HepG2 (cell line): ENCODE measurements around the gene MT1G. TPM values are rescaled to one million over a fixed set of nuclear protein-coding genes. Genes with fewer than 3 reads are reported as not detected.
A peak's percentile ranks its signal among the peaks of the same experiment; 100 is the strongest.

Source experiments
- ATF2 ChIP-seq: sonication (generic); formaldehyde crosslinking; IDR thresholded peaks from 2 replicates; pipeline ENCODE4 v1.4.0; 2020; ENCODE audit warnings: missing genetic modification reagents
- ESRRA ChIP-seq: sonication (generic); formaldehyde crosslinking; IDR thresholded peaks from 2 replicates; pipeline ENCODE4 v1.5.1; 2020; ENCODE audit warnings: mild to moderate bottlenecking, low read depth, missing genetic modification reagents
- FOXA1 ChIP-seq, 2 experiments: fragments of 450-650 bp in 1 of 2; sonication (generic) in 1 of 2; formaldehyde crosslinking in 1 of 2; IDR thresholded peaks; 2 replicates each; pipeline versions ENCODE4 v1.4.0 to v1.6.1; 2016 to 2020; ENCODE audit warnings: missing genetic modification reagents in 1 of 2
- GABPA ChIP-seq, 2 experiments: IDR thresholded peaks; 2 replicates each; pipeline ENCODE4 v1.6.1; 2011 to 2016; ENCODE audit warnings: low read depth in 2 of 2, low read length in 1 of 2, missing biosample characterization in 1 of 2, missing genetic modification characterization in 1 of 2
- HOMEZ ChIP-seq: IDR thresholded peaks from 2 replicates; pipeline ENCODE4 v1.6.1; 2016; ENCODE audit warnings: low read depth
- JDP2 ChIP-seq: sonication (generic); formaldehyde crosslinking; IDR thresholded peaks from 2 replicates; pipeline ENCODE4 v1.8.1; 2022; ENCODE audit warnings: missing genetic modification reagents, borderline replicate concordance
- KAT2B ChIP-seq: fragments of 150-350 bp; IDR thresholded peaks from 2 replicates; pipeline ENCODE4 v1.6.1; 2014; ENCODE audit warnings: low read depth, low read length, borderline replicate concordance
- MNT ChIP-seq: fragments of 450-650 bp; IDR thresholded peaks from 2 replicates; pipeline ENCODE4 v1.6.1; 2016
- RFX5 ChIP-seq: IDR thresholded peaks from 2 replicates; pipeline ENCODE4 v1.6.1; 2011; ENCODE audit warnings: low read depth, low read length, improper control_type of control experiment
- STAG1 ChIP-seq: sonication (generic); formaldehyde crosslinking; IDR thresholded peaks from 2 replicates; pipeline ENCODE4 v1.4.0; 2020; ENCODE audit warnings: missing genetic modification reagents
- TMF1 ChIP-seq: sonication (generic); formaldehyde crosslinking; IDR thresholded peaks from 2 replicates; pipeline ENCODE4 v1.8.1; 2022; ENCODE audit warnings: low read depth, missing genetic modification reagents
- U2AF1 ChIP-seq: fragments of 200-400 bp; formaldehyde crosslinking; optimal IDR thresholded peaks from 2 replicates; pipeline ENCODE3; 2017; ENCODE audit warnings: mild to moderate bottlenecking, low read depth, low read length
- XBP1 ChIP-seq: sonication (generic); formaldehyde crosslinking; IDR thresholded peaks from 2 replicates; pipeline ENCODE4 v1.5.0; 2020; ENCODE audit warnings: missing genetic modification reagents
- ZNF143 ChIP-seq: sonication (generic); formaldehyde crosslinking; IDR thresholded peaks from 2 replicates; pipeline ENCODE4 v1.4.0; 2020; ENCODE audit warnings: missing genetic modification reagents
- ZNF501 ChIP-seq: sonication (generic); formaldehyde crosslinking; IDR thresholded peaks from 2 replicates; pipeline ENCODE4 v1.5.1; 2020; ENCODE audit warnings: mild to moderate bottlenecking, moderate library complexity, missing genetic modification reagents
- ZNF550 ChIP-seq: sonication (generic); formaldehyde crosslinking; IDR thresholded peaks from 2 replicates; pipeline ENCODE4 v1.4.0; 2020; ENCODE audit warnings: mild to moderate bottlenecking, missing genetic modification reagents, borderline replicate concordance
- polyA plus RNA-seq, 8 experiments: library from polyadenylated mRNA; depleted of rRNA in 3 of 8; stranded (reverse) in 7 of 8; unstranded in 1 of 8; fragments of >200 nt; fragmentation: Illumina TruSeq in 4 of 8; extraction: Trizol in 4 of 8; gene quantifications; 2 replicates each; pipeline versions ENCODE4 v1.2.1 to v1.2.3, GENCODE V29; 2011 to 2016; ENCODE audit warnings: low read depth in 4 of 8, missing spikeins in 1 of 8, mixed read lengths in 1 of 8; ENCODE audit not compliant: insufficient read depth in 1 of 8
- total RNA-seq, 5 experiments: library from RNA; depleted of rRNA; stranded (reverse); fragments of >200 nt; fragmentation: Illumina TruSeq; extraction: Trizol; gene quantifications; 2 replicates each; pipeline ENCODE4 v1.2.3, GENCODE V29; 2016; ENCODE audit warnings: low read depth in 1 of 5
- TF ChIP-seq, protein P1 (sequence below): sonication (generic); formaldehyde crosslinking; IDR thresholded peaks from 2 replicates; pipeline ENCODE4 v1.8.1; 2022; ENCODE audit warnings: low read depth, mild to moderate bottlenecking, missing genetic modification reagents
- TF ChIP-seq, protein P2 (sequence below): sonication (generic); formaldehyde crosslinking; conservative IDR thresholded peaks from 2 replicates; pipeline ENCODE4 v1.8.0; 2022; ENCODE audit warnings: missing genetic modification reagents
- TF ChIP-seq, protein P3 (sequence below): IDR thresholded peaks from 2 replicates; pipeline ENCODE4 v1.6.1; 2016; ENCODE audit warnings: missing genetic modification reagents, missing compliant biosample characterization

MT1G gene
- total and polyA plus RNA-seq, 2 of the 13 experiments (the other 11 are each of a cell fraction or from before 2014, with no cell fraction given): 3.6 to 377 TPM

- TF ChIP-seq ESRRA (peak; percentile 86; the same call in 1 of the 2 replicates), RFX5 (no peak), XBP1 (CRISPR knock-in tag) (no peak), GABPA (IDR thresholded peaks at IDR 0.05; ENCODE audit: low read depth, low read length) (no peak), GABPA (CRISPR knock-in tag; IDR thresholded peaks at IDR 0.05; ENCODE audit: low read depth) (0 out of 2 replicates have a peak, but pooled peaks have one; percentile 36), ZNF501 (CRISPR knock-in tag) (peak; percentile 71; the same call in 1 of the 2 replicates), MNT (no peak), U2AF1 (no peak), STAG1 (CRISPR knock-in tag) (no peak; the same call in 1 of the 2 replicates), HOMEZ (CRISPR knock-in tag) (no peak), JDP2 (CRISPR knock-in tag) (no peak), ATF2 (CRISPR knock-in tag) (peak; percentile 15; the same call in 1 of the 2 replicates), FOXA1 (IDR thresholded peaks at IDR 0.05) (no peak), FOXA1 (CRISPR knock-in tag; IDR thresholded peaks at IDR 0.05) (peak; percentile 18; the same call in 1 of the 2 replicates), ZNF143 (CRISPR knock-in tag) (peak; percentile 15; the same call in 1 of the 2 replicates), ZNF550 (CRISPR knock-in tag) (no peak), KAT2B (no peak), TMF1 (CRISPR knock-in tag) (0 out of 2 replicates have a peak, but pooled peaks have one; percentile 0)
- TF ChIP-seq, protein P1, sequence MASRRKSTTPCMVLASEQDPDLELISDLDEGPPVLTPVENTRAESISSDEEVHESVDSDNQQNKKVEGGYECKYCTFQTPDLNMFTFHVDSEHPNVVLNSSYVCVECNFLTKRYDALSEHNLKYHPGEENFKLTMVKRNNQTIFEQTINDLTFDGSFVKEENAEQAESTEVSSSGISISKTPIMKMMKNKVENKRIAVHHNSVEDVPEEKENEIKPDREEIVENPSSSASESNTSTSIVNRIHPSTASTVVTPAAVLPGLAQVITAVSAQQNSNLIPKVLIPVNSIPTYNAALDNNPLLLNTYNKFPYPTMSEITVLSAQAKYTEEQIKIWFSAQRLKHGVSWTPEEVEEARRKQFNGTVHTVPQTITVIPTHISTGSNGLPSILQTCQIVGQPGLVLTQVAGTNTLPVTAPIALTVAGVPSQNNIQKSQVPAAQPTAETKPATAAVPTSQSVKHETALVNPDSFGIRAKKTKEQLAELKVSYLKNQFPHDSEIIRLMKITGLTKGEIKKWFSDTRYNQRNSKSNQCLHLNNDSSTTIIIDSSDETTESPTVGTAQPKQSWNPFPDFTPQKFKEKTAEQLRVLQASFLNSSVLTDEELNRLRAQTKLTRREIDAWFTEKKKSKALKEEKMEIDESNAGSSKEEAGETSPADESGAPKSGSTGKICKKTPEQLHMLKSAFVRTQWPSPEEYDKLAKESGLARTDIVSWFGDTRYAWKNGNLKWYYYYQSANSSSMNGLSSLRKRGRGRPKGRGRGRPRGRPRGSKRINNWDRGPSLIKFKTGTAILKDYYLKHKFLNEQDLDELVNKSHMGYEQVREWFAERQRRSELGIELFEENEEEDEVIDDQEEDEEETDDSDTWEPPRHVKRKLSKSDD: no peak
- TF ChIP-seq, protein P2, sequence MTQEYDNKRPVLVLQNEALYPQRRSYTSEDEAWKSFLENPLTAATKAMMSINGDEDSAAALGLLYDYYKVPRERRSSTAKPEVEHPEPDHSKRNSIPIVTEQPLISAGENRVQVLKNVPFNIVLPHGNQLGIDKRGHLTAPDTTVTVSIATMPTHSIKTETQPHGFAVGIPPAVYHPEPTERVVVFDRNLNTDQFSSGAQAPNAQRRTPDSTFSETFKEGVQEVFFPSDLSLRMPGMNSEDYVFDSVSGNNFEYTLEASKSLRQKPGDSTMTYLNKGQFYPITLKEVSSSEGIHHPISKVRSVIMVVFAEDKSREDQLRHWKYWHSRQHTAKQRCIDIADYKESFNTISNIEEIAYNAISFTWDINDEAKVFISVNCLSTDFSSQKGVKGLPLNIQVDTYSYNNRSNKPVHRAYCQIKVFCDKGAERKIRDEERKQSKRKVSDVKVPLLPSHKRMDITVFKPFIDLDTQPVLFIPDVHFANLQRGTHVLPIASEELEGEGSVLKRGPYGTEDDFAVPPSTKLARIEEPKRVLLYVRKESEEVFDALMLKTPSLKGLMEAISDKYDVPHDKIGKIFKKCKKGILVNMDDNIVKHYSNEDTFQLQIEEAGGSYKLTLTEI: no peak
- TF ChIP-seq, protein P3, sequence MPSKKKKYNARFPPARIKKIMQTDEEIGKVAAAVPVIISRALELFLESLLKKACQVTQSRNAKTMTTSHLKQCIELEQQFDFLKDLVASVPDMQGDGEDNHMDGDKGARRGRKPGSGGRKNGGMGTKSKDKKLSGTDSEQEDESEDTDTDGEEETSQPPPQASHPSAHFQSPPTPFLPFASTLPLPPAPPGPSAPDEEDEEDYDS (CRISPR knock-in tag): 0 out of 2 replicates have a peak, but pooled peaks have one; percentile 7
These were observed 10.1 kb downstream of the MT1G start, which contains the start of gene MT1F (continued) for GRCh38 chr16:56657555-56658326.
